Measurements from ENCODE around the gene STIM1.

GRCh38 chr11:3942956-3943497 lies 87.6 kb downstream of the STIM1 start:
- no peak for TF ChIP-seq SUZ12 (IDR thresholded peaks at IDR 0.05; ENCODE audit: extremely low read depth, insufficient read depth, insufficient read length)
- no peak for TF ChIP-seq YY1 (IDR thresholded peaks at IDR 0.05; ENCODE audit: insufficient read depth, insufficient read length)
- no peak for TF ChIP-seq ZNF274 (IDR thresholded peaks at IDR 0.05; ENCODE audit: low read depth, low read length)
